NT2/D1 (cell line): ENCODE measurements around the gene KCTD11.
A peak's percentile ranks its signal among the peaks of the same experiment; 100 is the strongest.

Experiments used
- DNase-seq: peaks from one replicate; pipeline ENCODE4 v3.0.0-alpha.2; 2011; ENCODE audit warnings: low read depth, low spot score
- H3K27me3 ChIP-seq: 2 replicates; pipeline ENCODE4 v1.6.0; 2011; ENCODE audit warnings: mild to moderate bottlenecking; ENCODE audit not compliant: insufficient read length, insufficient read depth
- H3K36me3 ChIP-seq: 2 replicates; pipeline ENCODE4 v1.6.1; 2011; ENCODE audit warnings: mild to moderate bottlenecking, low read length, mixed read lengths; ENCODE audit not compliant: insufficient read depth, insufficient read length
- H3K4me1 ChIP-seq: 2 replicates; pipeline ENCODE4 v1.5.1; 2011; ENCODE audit not compliant: insufficient read depth, insufficient read length
- H3K4me3 ChIP-seq: 2 replicates; pipeline ENCODE4 v1.5.1; 2011; ENCODE audit warnings: low read depth; ENCODE audit not compliant: insufficient read length
- H3K9ac ChIP-seq: 2 replicates; pipeline ENCODE4 v1.6.0; 2011; ENCODE audit warnings: low read depth; ENCODE audit not compliant: insufficient read length
- H3K9me3 ChIP-seq: 2 replicates; pipeline ENCODE4 v1.5.1; 2011; ENCODE audit warnings: mild to moderate bottlenecking, low read length; ENCODE audit not compliant: insufficient read depth
- SUZ12 ChIP-seq: IDR thresholded peaks from 2 replicates; pipeline ENCODE4 v1.6.1; 2011; ENCODE audit not compliant: insufficient read length, insufficient read depth; ENCODE audit errors: extremely low read depth
- YY1 ChIP-seq: IDR thresholded peaks from 2 replicates; pipeline ENCODE4 v1.6.1; 2011; ENCODE audit not compliant: insufficient read length, insufficient read depth
- ZNF274 ChIP-seq: IDR thresholded peaks from 2 replicates; pipeline ENCODE4 v1.6.1; 2011; ENCODE audit warnings: mild to moderate bottlenecking, low read depth, low read length

KCTD11 gene

GRCh38 chr17:7351665-7352502 lies at the start of gene KCTD11:
Gene KCTD11 (plus strand): TSS chr17:7352162.
- Histone ChIP-seq H3K9me3 (no peaks in the 10 kb centered on the region), H3K4me3 (peak within 1 kb of the TSS; percentile 81), H3K36me3 (no peaks in the 10 kb centered on the region), H3K4me1 (peaks cover 19% of the 10 kb centered on the region), H3K27me3 (peaks cover 4% of the 10 kb centered on the region), H3K9ac (peak within 1 kb of the TSS; percentile 91)
- no peak for DNase-seq
- TF ChIP-seq SUZ12 (no peak), ZNF274 (no peak), YY1 (no peak)

GRCh38 chr17:7304179-7304578 lies 47.8 kb upstream of the KCTD11 start:
- Histone ChIP-seq H3K27me3 (no peaks in the 10 kb centered on the region), H3K36me3 (peaks cover 8% of the 10 kb centered on the region), H3K9me3 (no peaks in the 10 kb centered on the region), H3K4me1 (no peaks in the 10 kb centered on the region), H3K9ac (no peak overlapping the region), H3K4me3 (no peak overlapping the region)
- TF ChIP-seq YY1 = no peak
- TF ChIP-seq ZNF274 = no peak
- no peak for TF ChIP-seq SUZ12
- DNase-seq = no peak

- Histone ChIP-seq H3K9ac (peak within 1 kb of the TSS; percentile 96), H3K27me3 (no peaks in the 10 kb centered on the region), H3K9me3 (no peaks in the 10 kb centered on the region), H3K36me3 (peaks cover 35% of the 10 kb centered on the region), H3K4me3 (peak within 1 kb of the TSS; percentile 94), H3K4me1 (peaks cover 4% of the 10 kb centered on the region)
- TF ChIP-seq YY1 (no peak), SUZ12 (no peak), ZNF274 (no peak)
- DNase-seq = peak; percentile 97
Observed at GRCh38 chr17:7306911-7307685, 44.9 kb upstream of the KCTD11 start, which contains the start of gene EIF5A. Gene EIF5A (plus strand): TSS chr17:7307628. CDS start chr17:7309636, 2,008 bp downstream.

GRCh38 chr17:7307686-7308624 lies 44.0 kb upstream of the KCTD11 start:
- TF ChIP-seq ZNF274 = no peak
- TF ChIP-seq YY1 = no peak
- TF ChIP-seq SUZ12 = no peak
- Histone ChIP-seq H3K27me3 (no peaks in the 10 kb centered on the region), H3K4me1 (peaks cover 6% of the 10 kb centered on the region), H3K9ac (peak overlapping the region; percentile 96), H3K9me3 (no peaks in the 10 kb centered on the region), H3K36me3 (peaks cover 43% of the 10 kb centered on the region), H3K4me3 (peak overlapping the region; percentile 94)
- DNase-seq = no peak

- H3K4me1 ChIP-seq = peaks cover 10% of the 10 kb centered on the region
- H3K9me3 ChIP-seq = no peaks in the 10 kb centered on the region
- DNase-seq = no peak
- TF ChIP-seq ZNF274 (no peak), YY1 (no peak), SUZ12 (no peak)
- H3K4me3 ChIP-seq = peak overlapping the region; percentile 94
- no peaks in the 10 kb centered on the region for H3K27me3 ChIP-seq
- H3K36me3 ChIP-seq = peaks cover 52% of the 10 kb centered on the region
- peak overlapping the region; percentile 96 for H3K9ac ChIP-seq
Observed at GRCh38 chr17:7308625-7309433, 43.1 kb upstream of the KCTD11 start.

- Histone ChIP-seq H3K4me1 (peaks cover 10% of the 10 kb centered on the region), H3K9ac (no peak overlapping the region), H3K36me3 (peaks cover 56% of the 10 kb centered on the region), H3K9me3 (no peaks in the 10 kb centered on the region), H3K27me3 (no peaks in the 10 kb centered on the region), H3K4me3 (peak overlapping the region; percentile 94)
- TF ChIP-seq SUZ12 (no peak), YY1 (no peak), ZNF274 (no peak)
- DNase-seq = no peak
Observed at GRCh38 chr17:7309628-7310027, 42.3 kb upstream of the KCTD11 start.
